Hepatocyte (in vitro differentiated cells): Measurements from ENCODE around the gene COL28A1. TPM values are rescaled to one million over a fixed set of nuclear protein-coding genes. Genes with fewer than 3 reads are reported as not detected.
"Not testable (repeated sequence)": the region's sequence is repeated elsewhere in the genome, so short reads cannot be mapped to it uniquely, and the experiment has no call there.

ENCODE experiments used
- DNase-seq: peaks from one replicate; pipeline ENCODE4 v3.0.0-alpha.2; 2016; ENCODE audit warnings: low spot score
- H2AFZ ChIP-seq: fragments of 200-600 bp; sonication (generic); 2 replicates; pipeline ENCODE4 v1.6.0; 2016; ENCODE audit warnings: antibody characterized with exemption, mild to moderate bottlenecking
- H3K27ac ChIP-seq: fragments of 200-600 bp; sonication (generic); 2 replicates; pipeline ENCODE4 v1.5.1; 2016; ENCODE audit warnings: mild to moderate bottlenecking
- H3K27me3 ChIP-seq: fragments of 200-600 bp; sonication (generic); 2 replicates; pipeline ENCODE4 v1.6.1; 2016
- H3K36me3 ChIP-seq: fragments of 200-600 bp; sonication (generic); replicated peaks from 2 replicates; pipeline ENCODE4 v1.5.1; 2016; ENCODE audit warnings: low read depth; ENCODE audit not compliant: insufficient read depth
- H3K4me1 ChIP-seq: fragments of 200-600 bp; sonication (generic); 2 replicates; pipeline ENCODE4 v1.5.1; 2016; ENCODE audit warnings: mild to moderate bottlenecking, moderate library complexity; ENCODE audit not compliant: insufficient read depth
- H3K4me2 ChIP-seq: fragments of 200-600 bp; sonication (generic); 2 replicates; pipeline ENCODE4 v1.6.0; 2016
- H3K4me3 ChIP-seq: fragments of 200-600 bp; sonication (generic); 2 replicates; pipeline ENCODE4 v1.5.1; 2016; ENCODE audit warnings: mild to moderate bottlenecking
- H3K79me2 ChIP-seq: fragments of 200-600 bp; sonication (generic); 2 replicates; pipeline ENCODE4 v1.6.0; 2017; ENCODE audit warnings: mild to moderate bottlenecking
- H3K9me2 ChIP-seq: fragments of 200-600 bp; sonication (generic); replicated peaks from 2 replicates; pipeline ENCODE4 v1.6.0; 2017; ENCODE audit warnings: mild to moderate bottlenecking; ENCODE audit not compliant: insufficient read depth
- H3K9me3 ChIP-seq: fragments of 200-600 bp; sonication (generic); 2 replicates; pipeline ENCODE4 v1.5.1; 2016; ENCODE audit warnings: low read depth, mild to moderate bottlenecking
- H4K20me1 ChIP-seq: fragments of 200-600 bp; sonication (generic); 2 replicates; pipeline ENCODE4 v1.6.0; 2016; ENCODE audit warnings: mild to moderate bottlenecking; ENCODE audit not compliant: insufficient read depth, poor library complexity, severe bottlenecking
- CTCF ChIP-seq: fragments of 200-600 bp; sonication (generic); IDR thresholded peaks from 2 replicates; pipeline ENCODE4 v1.5.1; 2016; ENCODE audit warnings: antibody characterized with exemption, mild to moderate bottlenecking; ENCODE audit not compliant: poor library complexity
- EZH2 ChIP-seq: fragments of 200-600 bp; sonication (generic); IDR thresholded peaks from 2 replicates; pipeline ENCODE4 v1.6.1; 2016; ENCODE audit warnings: antibody characterized with exemption, mild to moderate bottlenecking, borderline replicate concordance
- EZH2phosphoT487 ChIP-seq: fragments of 200-600 bp; sonication (generic); IDR thresholded peaks from one replicate; pipeline ENCODE4 v1.6.1; 2018; ENCODE audit warnings: antibody characterized with exemption, mild to moderate bottlenecking, low read depth, moderate library complexity; ENCODE audit not compliant: unreplicated experiment, severe bottlenecking
- whole genome bisulfite sequencing: methylation state at CpG from one replicate; pipeline ENCODE4 v1.1.6; 2016; ENCODE audit warnings: low lambda C conversion rate; ENCODE audit errors: missing lambda C conversion rate; 5-methylcytosine and 5-hydroxymethylcytosine counted together
- polyA plus RNA-seq: library from polyadenylated mRNA; unstranded; fragments of >200 nt; fragmentation: Nextera tagmentation; extraction: Ambion mirVana; gene quantifications from 2 replicates; pipeline ENCODE4 v1.2.1, GENCODE V29; 2016
- total RNA-seq: library from RNA; depleted of rRNA; stranded (reverse); fragments of >200 nt; gene quantifications from 2 replicates; pipeline ENCODE4 v1.2.3, GENCODE V29; 2014

The COL28A1 gene
- total and polyA plus RNA-seq, 2 experiments from 2014 or later, result 0.28 to 0.47 TPM

DNA sequence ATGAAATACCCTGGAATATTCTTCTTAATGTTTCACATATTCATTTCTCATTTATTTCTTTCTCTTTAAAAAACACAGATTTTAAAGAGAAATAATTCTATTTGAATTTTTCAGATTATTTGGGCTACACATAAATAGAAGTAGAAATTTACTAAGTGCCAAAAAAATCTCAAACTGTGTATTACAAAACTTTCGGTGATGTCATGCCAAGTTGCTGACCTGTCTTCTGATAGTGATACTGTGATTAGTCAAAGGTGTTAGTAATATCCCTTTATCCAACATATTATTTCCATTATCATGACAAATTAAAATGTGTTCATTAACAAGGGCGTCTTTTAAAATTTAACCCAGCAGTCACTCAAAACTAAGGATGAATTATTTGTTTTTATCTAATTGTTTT, 60.1 kb downstream of the COL28A1 start:
- Histone ChIP-seq H3K79me2 (no peaks in the 10 kb centered on the region), H3K4me3 (no peak overlapping the region), H3K36me3 (no peaks in the 10 kb centered on the region), H3K4me1 (no peaks in the 10 kb centered on the region), H4K20me1 (no peaks in the 10 kb centered on the region), H3K9me2 (no peaks in the 10 kb centered on the region), H3K27ac (no peak overlapping the region), H3K4me2 (no peak overlapping the region), H3K27me3 (no peaks in the 10 kb centered on the region), H3K9me3 (no peaks in the 10 kb centered on the region), H2AFZ (no peak overlapping the region)
- DNase-seq, result no peak
- TF ChIP-seq EZH2phosphoT487, result no peak
- no peak for TF ChIP-seq EZH2
- TF ChIP-seq CTCF, result no peak
- WGBS, result 89% methylated on average over 2 of the region's 2 CpGs

DNA sequence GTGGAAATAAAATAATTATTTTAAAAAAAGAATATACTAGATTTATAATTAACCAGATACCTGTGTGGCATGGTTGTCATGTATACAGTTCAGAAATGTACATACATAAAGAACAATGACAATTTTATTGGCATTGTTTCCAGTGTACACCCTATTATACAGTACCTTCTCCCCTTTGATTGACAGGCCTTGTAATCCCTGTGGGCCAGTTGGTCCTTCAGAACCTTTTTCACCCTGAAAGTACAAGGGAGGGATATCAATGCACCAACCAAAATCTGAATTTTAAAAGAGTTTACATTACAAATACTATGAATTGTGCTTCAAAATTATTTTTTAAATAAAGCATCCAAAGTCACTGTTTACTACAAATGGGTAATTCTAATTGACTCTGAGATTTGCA, 61.2 kb downstream of the COL28A1 start:
- H3K27me3 ChIP-seq, result no peaks in the 10 kb centered on the region
- TF ChIP-seq CTCF (no peak), EZH2phosphoT487 (no peak), EZH2 (no peak)

DNA sequence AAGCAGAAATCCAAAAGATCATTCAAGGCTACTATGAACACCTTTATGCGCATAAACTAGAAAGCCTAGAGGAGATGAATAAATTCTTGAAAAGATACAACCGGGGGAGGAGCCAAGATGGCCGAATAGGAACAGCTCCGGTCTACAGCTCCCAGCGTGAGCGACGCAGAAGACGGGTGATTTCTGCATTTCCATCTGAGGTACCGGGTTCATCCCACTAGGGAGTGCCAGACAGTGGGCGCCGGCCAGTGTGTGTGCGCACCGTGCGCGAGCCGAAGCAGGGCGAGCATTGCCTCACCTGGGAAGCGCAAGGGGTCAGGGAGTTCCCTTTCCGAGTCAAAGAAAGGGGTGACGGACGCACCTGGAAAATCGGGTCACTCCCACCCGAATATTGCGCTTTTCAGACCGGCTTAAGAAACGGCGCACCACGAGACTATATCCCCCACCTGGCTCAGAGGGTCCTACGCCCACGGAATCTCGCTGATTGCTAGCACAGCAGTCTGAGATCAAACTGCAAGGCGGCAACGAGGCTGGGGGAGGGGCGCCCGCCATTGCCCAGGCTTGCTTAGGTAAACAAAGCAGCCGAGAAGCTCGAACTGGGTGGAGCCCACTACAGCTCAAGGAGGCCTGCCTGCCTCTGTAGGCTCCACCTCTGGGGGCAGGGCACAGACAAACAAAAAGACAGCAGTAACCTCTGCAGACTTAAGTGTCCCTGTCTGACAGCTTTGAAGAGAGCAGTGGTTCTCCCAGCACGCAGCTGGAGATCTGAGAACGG, 70.5 kb downstream of the COL28A1 start:
- H3K4me1 ChIP-seq, H3K79me2 ChIP-seq, H4K20me1 ChIP-seq, H3K9me3 ChIP-seq, H3K4me3 ChIP-seq, H3K27me3 ChIP-seq, H3K4me2 ChIP-seq, H3K27ac ChIP-seq, H2AFZ ChIP-seq, H3K9me2 ChIP-seq, DNase-seq, H3K36me3 ChIP-seq: not testable (repeated sequence)
- WGBS, result 89% methylated on average over 28 of the region's 39 CpGs

More for the DNA sequence above, 61.2 kb downstream of the COL28A1 start:
- Histone ChIP-seq H3K27ac (no peak overlapping the region), H3K36me3 (no peaks in the 10 kb centered on the region), H4K20me1 (no peaks in the 10 kb centered on the region), H3K9me3 (no peaks in the 10 kb centered on the region), H3K79me2 (no peaks in the 10 kb centered on the region), H2AFZ (no peak overlapping the region), H3K4me1 (no peaks in the 10 kb centered on the region), H3K9me2 (no peaks in the 10 kb centered on the region), H3K4me3 (no peak overlapping the region), H3K4me2 (no peak overlapping the region)
- no peak for DNase-seq

DNA sequence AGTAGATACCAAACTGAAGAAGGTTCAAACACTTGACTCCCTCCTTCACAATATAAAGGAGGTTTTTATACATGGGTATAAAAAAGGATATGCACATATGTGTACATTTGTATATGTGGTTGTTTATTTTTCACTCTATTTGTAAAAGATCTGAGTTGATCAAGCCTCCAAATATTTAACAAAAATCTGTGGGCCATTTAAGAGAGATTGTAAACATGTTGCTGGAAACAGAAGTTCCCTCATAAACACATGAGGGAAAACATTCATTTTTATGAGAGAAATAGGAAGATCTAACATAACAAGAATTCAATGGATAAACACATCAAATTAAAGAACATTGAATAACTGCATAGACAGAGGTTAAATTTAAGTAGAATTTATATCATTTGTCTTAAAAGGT, 81.7 kb downstream of the COL28A1 start:
- Histone ChIP-seq H3K27me3 (no peaks in the 10 kb centered on the region), H3K9me2 (no peaks in the 10 kb centered on the region), H3K4me1 (no peaks in the 10 kb centered on the region), H3K9me3 (peaks cover 2% of the 10 kb centered on the region), H3K27ac (no peak overlapping the region), H3K4me2 (no peak overlapping the region), H3K79me2 (no peaks in the 10 kb centered on the region), H4K20me1 (no peaks in the 10 kb centered on the region), H2AFZ (no peak overlapping the region), H3K4me3 (no peak overlapping the region), H3K36me3 (no peaks in the 10 kb centered on the region)
- no peak for TF ChIP-seq CTCF
- TF ChIP-seq EZH2, result no peak
- TF ChIP-seq EZH2phosphoT487, result no peak
- DNase-seq, result no peak
